Caco-2 (cell line): ENCODE results near the gene TMEM170B. TPM values are rescaled to one million over a fixed set of nuclear protein-coding genes. Genes with fewer than 3 reads are reported as not detected.

Source experiments
- BruUV-seq: library from RNA; stranded (reverse); fragments of 400-500 nt; replicated peaks from 2 replicates; lab custom pipeline; 2021; lab: Mats Ljungman, UMichigan
- CTCF ChIA-PET: fragments of 300-600 bp; sonication (Branson Sonifier 250); formaldehyde crosslinking; loops from one replicate; lab custom pipeline; 2022; ENCODE audit warnings: antibody characterized with exemption; lab: Charles Lee
- POLR2A ChIA-PET: fragments of 300-600 bp; sonication (Branson Sonifier 250); formaldehyde crosslinking; loops from one replicate; lab custom pipeline; 2022; ENCODE audit warnings: antibody characterized with exemption; lab: Charles Lee
- DNase-seq, 2 experiments: peaks; one replicate each; pipeline versions ENCODE4 v3.0.0 to v3.0.0-alpha.2; 2020 to 2022
- H3K27me3 ChIP-seq: replicated peaks from 2 replicates; pipeline ENCODE4 v1.6.0; 2011; ENCODE audit warnings: low read length; ENCODE audit not compliant: control insufficient read depth, insufficient read depth
- H3K36me3 ChIP-seq: 2 replicates; pipeline ENCODE4 v1.5.1; 2011; ENCODE audit warnings: low read length; ENCODE audit not compliant: control insufficient read depth, insufficient read depth
- H3K4me1 ChIP-seq: fragments of 250-450 bp; sonication (Bioruptor Pico); 2 replicates; pipeline ENCODE4 v1.5.1; 2020; ENCODE audit warnings: mild to moderate bottlenecking
- H3K4me3 ChIP-seq: 2 replicates; pipeline ENCODE4 v1.5.1; 2011; ENCODE audit warnings: low read depth, mild to moderate bottlenecking, control low read depth, low read length
- H3K9me3 ChIP-seq: fragments of 250-450 bp; sonication (Bioruptor Pico); 2 replicates; pipeline ENCODE4 v1.5.1; 2020; ENCODE audit warnings: mild to moderate bottlenecking, moderate library complexity
- H3K27ac Mint-ChIP-seq: one replicate; pipeline ENCODE4 v1.8.0; 2022; ENCODE audit warnings: mixed read lengths; ENCODE audit not compliant: unreplicated experiment
- H3K27me3 Mint-ChIP-seq: one replicate; pipeline ENCODE4 v1.8.0; 2022; ENCODE audit warnings: mixed read lengths; ENCODE audit not compliant: insufficient read depth, unreplicated experiment
- H3K36me3 Mint-ChIP-seq: one replicate; pipeline ENCODE4 v1.8.0; 2022; ENCODE audit warnings: mild to moderate bottlenecking, mixed read lengths; ENCODE audit not compliant: insufficient read depth, unreplicated experiment
- H3K4me1 Mint-ChIP-seq: one replicate; pipeline ENCODE4 v1.8.0; 2022; ENCODE audit warnings: low read depth, mixed read lengths; ENCODE audit not compliant: unreplicated experiment
- H3K4me3 Mint-ChIP-seq: one replicate; pipeline ENCODE4 v1.8.0; 2022; ENCODE audit warnings: mild to moderate bottlenecking, moderate library complexity, mixed read lengths; ENCODE audit not compliant: unreplicated experiment
- H3K9me3 Mint-ChIP-seq: one replicate; pipeline ENCODE4 v1.8.0; 2022; ENCODE audit warnings: mixed read lengths; ENCODE audit not compliant: unreplicated experiment
- intact Hi-C: fragments of 100-400 bp; cut with micrococcal nuclease; formaldehyde crosslinking; loops from one replicate; pipeline ENCODE4 v1.10.0; 2022; ENCODE audit not compliant: unreplicated experiment
- total RNA-seq: library from RNA; stranded (reverse); gene quantifications from 2 replicates; pipeline ENCODE4 v1.2.3, GENCODE V29; 2022
- TF ChIP-seq, protein P1 (sequence below), 2 experiments: fragments of 200-600 bp in 1 of 2; IDR thresholded peaks; 1 replicate in 1 of 2; 2 replicates in 1 of 2; pipeline versions ENCODE4 v1.5.1 to v1.8.0; 2011 to 2022; ENCODE audit warnings: antibody characterized with exemption in 1 of 2, control low read depth in 1 of 2, inconsistent platforms in 1 of 2, low read depth in 1 of 2, low read length in 1 of 2, mild to moderate bottlenecking in 1 of 2, moderate library complexity in 1 of 2; ENCODE audit not compliant: insufficient read depth in 1 of 2, severe bottlenecking in 1 of 2, unreplicated experiment in 1 of 2

Gene TMEM170B
- total RNA-seq, 1 experiment from 2014 or later = 4.0 TPM

DNA sequence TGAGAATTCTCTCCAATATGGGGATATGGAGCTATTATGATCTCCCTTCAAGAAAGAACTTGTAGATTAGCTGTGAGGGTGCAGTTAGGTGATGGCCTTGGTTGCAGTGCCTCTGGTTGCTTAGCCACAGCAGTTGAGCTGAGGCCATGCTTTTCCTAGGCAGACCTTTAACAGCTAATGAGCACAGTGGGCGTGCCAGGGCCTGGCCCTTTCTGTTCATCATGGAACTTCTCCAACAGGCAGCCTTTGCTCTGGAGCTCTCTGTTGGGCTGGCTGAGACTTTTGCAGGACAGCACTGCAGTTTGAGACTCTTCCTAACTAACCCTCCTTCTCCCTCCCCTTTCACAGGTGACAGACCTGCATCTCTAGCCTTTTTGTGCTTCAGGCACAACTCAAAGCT lies 39.7 kb upstream of the TMEM170B start:
- Histone ChIP-seq H3K4me3 (no peak overlapping the region), H3K4me1 (peaks cover 12% of the 10 kb centered on the region; the same call in 1 of the 2 replicates), H3K9me3 (no peaks in the 10 kb centered on the region), H3K27me3 (no peaks in the 10 kb centered on the region), H3K36me3 (no peaks in the 10 kb centered on the region)
- BruUV-seq = no TSS peak
- H3K4me1 Mint-ChIP-seq = peaks cover 7% of the 10 kb centered on the region
- no peak overlapping the region for H3K4me3 Mint-ChIP-seq
- TF ChIP-seq, protein P1, sequence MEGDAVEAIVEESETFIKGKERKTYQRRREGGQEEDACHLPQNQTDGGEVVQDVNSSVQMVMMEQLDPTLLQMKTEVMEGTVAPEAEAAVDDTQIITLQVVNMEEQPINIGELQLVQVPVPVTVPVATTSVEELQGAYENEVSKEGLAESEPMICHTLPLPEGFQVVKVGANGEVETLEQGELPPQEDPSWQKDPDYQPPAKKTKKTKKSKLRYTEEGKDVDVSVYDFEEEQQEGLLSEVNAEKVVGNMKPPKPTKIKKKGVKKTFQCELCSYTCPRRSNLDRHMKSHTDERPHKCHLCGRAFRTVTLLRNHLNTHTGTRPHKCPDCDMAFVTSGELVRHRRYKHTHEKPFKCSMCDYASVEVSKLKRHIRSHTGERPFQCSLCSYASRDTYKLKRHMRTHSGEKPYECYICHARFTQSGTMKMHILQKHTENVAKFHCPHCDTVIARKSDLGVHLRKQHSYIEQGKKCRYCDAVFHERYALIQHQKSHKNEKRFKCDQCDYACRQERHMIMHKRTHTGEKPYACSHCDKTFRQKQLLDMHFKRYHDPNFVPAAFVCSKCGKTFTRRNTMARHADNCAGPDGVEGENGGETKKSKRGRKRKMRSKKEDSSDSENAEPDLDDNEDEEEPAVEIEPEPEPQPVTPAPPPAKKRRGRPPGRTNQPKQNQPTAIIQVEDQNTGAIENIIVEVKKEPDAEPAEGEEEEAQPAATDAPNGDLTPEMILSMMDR (IDR thresholded peaks at IDR 0.05; ENCODE audit: insufficient read depth in 1 of 2, low read depth in 1 of 2, low read length in 1 of 2, severe bottlenecking in 1 of 2, unreplicated experiment in 1 of 2) = no peak
- ChIA-PET POLR2A (no interaction called here), CTCF (interaction anchor here (0.9 kb wide), 1 partner anchor 543 kb away, joined by 3 read pairs; no protein-coding TSS in a partner anchor)
- no peak overlapping the region for H3K27ac Mint-ChIP-seq
- DNase-seq = no peak
- H3K9me3 Mint-ChIP-seq = no peaks in the 10 kb centered on the region
- intact Hi-C loops = loop anchor here (2.0 to 5.0 kb wide), 3 partner anchors 63 to 221 kb away; no protein-coding TSS in a partner anchor
- no peaks in the 10 kb centered on the region for H3K27me3 Mint-ChIP-seq
- no peaks in the 10 kb centered on the region for H3K36me3 Mint-ChIP-seq

DNA sequence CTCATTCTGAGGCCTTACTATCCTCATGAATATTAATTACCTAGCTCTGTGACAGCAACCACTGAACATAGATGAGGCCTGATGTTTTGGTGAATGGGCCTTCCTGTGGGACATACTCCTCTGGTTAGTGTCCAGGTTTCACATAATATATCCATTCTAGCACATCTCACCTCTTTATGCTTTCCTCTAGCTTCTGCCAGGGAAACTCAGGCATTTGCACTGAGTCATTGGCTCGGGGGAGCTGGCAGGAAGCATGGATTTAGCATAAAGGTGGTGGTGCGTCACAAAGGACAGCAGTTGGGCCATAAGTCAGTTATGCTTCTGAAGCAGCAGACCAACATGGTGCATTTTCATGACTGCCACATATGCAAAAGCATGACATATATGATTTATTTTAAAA lies 37.5 kb upstream of the TMEM170B start:
- no peaks in the 10 kb centered on the region for H3K36me3 Mint-ChIP-seq
- no peaks in the 10 kb centered on the region for H3K9me3 ChIP-seq
- H3K27me3 ChIP-seq = no peaks in the 10 kb centered on the region
- ChIA-PET CTCF (no interaction called here), POLR2A (no interaction called here)
- no peaks in the 10 kb centered on the region for H3K36me3 ChIP-seq
- TF ChIP-seq, protein P1 (IDR thresholded peaks at IDR 0.05; ENCODE audit: insufficient read depth in 1 of 2, low read depth in 1 of 2, low read length in 1 of 2, severe bottlenecking in 1 of 2, unreplicated experiment in 1 of 2) = no peak
- no TSS peak for BruUV-seq
- no peaks in the 10 kb centered on the region for H3K27me3 Mint-ChIP-seq
- H3K4me1 ChIP-seq = peaks cover 12% of the 10 kb centered on the region; the same call in 1 of the 2 replicates
- no peak overlapping the region for H3K4me3 ChIP-seq
- DNase-seq = no peak
- peaks cover 7% of the 10 kb centered on the region for H3K4me1 Mint-ChIP-seq
- no peak overlapping the region for H3K27ac Mint-ChIP-seq
- H3K4me3 Mint-ChIP-seq = no peak overlapping the region
- intact Hi-C loops = no loop called here
- no peaks in the 10 kb centered on the region for H3K9me3 Mint-ChIP-seq

DNA sequence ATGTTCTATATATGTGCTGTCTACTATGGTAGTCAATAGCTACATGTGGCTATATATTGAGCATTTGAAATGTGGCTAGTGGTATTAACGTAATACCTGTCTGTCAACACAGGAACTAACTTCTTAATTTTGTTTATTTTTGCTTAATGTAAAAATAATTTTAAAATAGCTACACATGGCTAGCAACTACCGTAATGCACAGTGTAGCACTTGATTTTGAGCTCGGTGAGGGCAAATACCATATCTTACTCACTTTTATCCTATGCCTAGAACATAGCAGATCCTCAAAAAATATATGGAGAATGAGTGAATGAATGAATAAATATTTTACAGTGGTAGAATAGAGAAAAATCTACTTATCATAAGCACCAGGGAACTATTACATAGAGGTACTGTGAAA lies 28.1 kb upstream of the TMEM170B start:
- Histone ChIP-seq H3K4me3 (no peak overlapping the region), H3K9me3 (no peaks in the 10 kb centered on the region), H3K27me3 (no peaks in the 10 kb centered on the region), H3K4me1 (no peaks in the 10 kb centered on the region), H3K36me3 (no peaks in the 10 kb centered on the region)
- H3K4me1 Mint-ChIP-seq = no peaks in the 10 kb centered on the region
- intact Hi-C loops = no loop called here
- CTCF ChIA-PET = no interaction called here
- no peaks in the 10 kb centered on the region for H3K36me3 Mint-ChIP-seq
- H3K4me3 Mint-ChIP-seq = no peak overlapping the region
- peaks cover 6% of the 10 kb centered on the region for H3K9me3 Mint-ChIP-seq
- TF ChIP-seq, protein P1 (IDR thresholded peaks at IDR 0.05; ENCODE audit: insufficient read depth in 1 of 2, low read depth in 1 of 2, low read length in 1 of 2, severe bottlenecking in 1 of 2, unreplicated experiment in 1 of 2) = no peak
- no TSS peak for BruUV-seq
- H3K27ac Mint-ChIP-seq = no peak overlapping the region
- POLR2A ChIA-PET = no interaction called here
- DNase-seq = no peak
- H3K27me3 Mint-ChIP-seq = peaks cover 4% of the 10 kb centered on the region
